Brain microvascular endothelial cell (primary cell): ENCODE results near the gene MRPS18A.

ENCODE experiments used
- DNase-seq: peaks from one replicate; pipeline ENCODE4 v3.0.0-alpha.2; 2020
- H3K27ac ChIP-seq: fragments of 250-450 bp; sonication (Bioruptor Pico); 2 replicates; pipeline ENCODE4 v1.5.1; 2020; ENCODE audit warnings: mild to moderate bottlenecking, moderate library complexity
- H3K27me3 ChIP-seq: fragments of 250-450 bp; sonication (Bioruptor Pico); replicated peaks from 2 replicates; pipeline ENCODE4 v1.5.1; 2020; ENCODE audit warnings: mild to moderate bottlenecking
- H3K36me3 ChIP-seq: fragments of 250-450 bp; sonication (Bioruptor Pico); replicated peaks from 2 replicates; pipeline ENCODE4 v1.5.1; 2020; ENCODE audit warnings: mild to moderate bottlenecking
- H3K4me3 ChIP-seq: 2 replicates; pipeline ENCODE4 v1.5.1; 2011; ENCODE audit warnings: low read depth, mild to moderate bottlenecking, control low read depth, low read length, moderate library complexity
- CTCF ChIP-seq: IDR thresholded peaks from 2 replicates; pipeline ENCODE4 v1.5.1; 2011; ENCODE audit warnings: low read depth, mild to moderate bottlenecking, moderate library complexity, low read length, control low read depth, inconsistent platforms; ENCODE audit errors: missing control alignments
- in situ Hi-C: cut with HindIII; loops from 2 replicates; pipeline ENCODE4 v1.10.0; 2017; ENCODE audit warnings: low sequenced_read_pairs, low pct_ligation_motif_present

The MRPS18A gene

GRCh38 chr6:43689421-43689820 lies 1.8 kb upstream of the MRPS18A start:
- TF ChIP-seq CTCF: no peak
- Histone ChIP-seq H3K27me3 (no peaks in the 10 kb centered on the region), H3K4me3 (no peak overlapping the region), H3K27ac (no peak overlapping the region), H3K36me3 (no peaks in the 10 kb centered on the region)
- in situ Hi-C loops: no loop called here
- no peak for DNase-seq

- peak overlapping the region; percentile 47 for H3K27ac ChIP-seq
- in situ Hi-C loops: no loop called here
- TF ChIP-seq CTCF: no peak
- H3K36me3 ChIP-seq: no peaks in the 10 kb centered on the region
- no peak for DNase-seq
- peak overlapping the region; percentile 90 for H3K4me3 ChIP-seq
- H3K27me3 ChIP-seq: no peaks in the 10 kb centered on the region
Measured at GRCh38 chr6:43687079-43687436, 533 bp downstream of the MRPS18A start.

- DNase-seq: no peak
- H3K36me3 ChIP-seq: peaks cover 13% of the 10 kb centered on the region
- no peak overlapping the region for H3K4me3 ChIP-seq
- TF ChIP-seq CTCF: no peak
- in situ Hi-C loops: no loop called here
- H3K27ac ChIP-seq: no peak overlapping the region
- no peaks in the 10 kb centered on the region for H3K27me3 ChIP-seq
Measured at GRCh38 chr6:43683708-43684455, 3.7 kb downstream of the MRPS18A start.

GRCh38 chr6:43682724-43683429 lies 4.7 kb downstream of the MRPS18A start:
- Histone ChIP-seq H3K4me3 (no peak overlapping the region), H3K27me3 (no peaks in the 10 kb centered on the region), H3K27ac (no peak overlapping the region), H3K36me3 (peaks cover 22% of the 10 kb centered on the region)
- DNase-seq: no peak
- in situ Hi-C loops: no loop called here
- no peak for TF ChIP-seq CTCF

- Histone ChIP-seq H3K36me3 (peaks cover 37% of the 10 kb centered on the region), H3K4me3 (no peak overlapping the region), H3K27ac (no peak overlapping the region), H3K27me3 (no peaks in the 10 kb centered on the region)
- in situ Hi-C loops: no loop called here
- no peak for DNase-seq
- no peak for TF ChIP-seq CTCF
Measured at GRCh38 chr6:43681303-43681702, 6.3 kb downstream of the MRPS18A start.
